ENCODE results near the gene UQCRQ.

The UQCRQ gene

GRCh38 chr5:132868754-132869153 is 2.3 kb downstream of the UQCRQ start:
- no peaks in the 10 kb centered on the region for H3F3A ChIP-seq (ENCODE audit: insufficient read depth, low read length)
- H3K9me3 ChIP-seq (ENCODE audit: low read length), result no peaks in the 10 kb centered on the region
- no peaks in the 10 kb centered on the region for H4K20me1 ChIP-seq (ENCODE audit: insufficient read depth, low read length)
- H3K4me3 ChIP-seq (ENCODE audit: low read depth, low read length, poor library complexity, severe bottlenecking), result no peak overlapping the region
- no peak overlapping the region for H3K27ac ChIP-seq (ENCODE audit: low read depth, low read length, poor library complexity, severe bottlenecking)
- no peak overlapping the region for H2AFZ ChIP-seq (ENCODE audit: low read length)
- H3K9me2 ChIP-seq (ENCODE audit: low read depth, low read length), result no peaks in the 10 kb centered on the region
- H3K9ac ChIP-seq (ENCODE audit: low read length), result no peak overlapping the region
- H3K36me3 ChIP-seq (ENCODE audit: insufficient read depth, low read length), result peaks cover 55% of the 10 kb centered on the region
- peaks cover 15% of the 10 kb centered on the region for H3K4me1 ChIP-seq (ENCODE audit: insufficient read depth, low read length, severe bottlenecking)
- 0 out of 2 replicates have a peak, but pooled peaks cover 5% of the 10 kb centered on the region for H3K79me2 ChIP-seq (ENCODE audit: insufficient read depth, low read length)
- H3K27me3 ChIP-seq (ENCODE audit: insufficient read depth, low read length), result no peaks in the 10 kb centered on the region
- TF ChIP-seq EZH2 (IDR thresholded peaks at IDR 0.05; ENCODE audit: borderline replicate concordance, low read length) (no peak), CTCF (IDR thresholded peaks at IDR 0.05; ENCODE audit: low read length) (no peak)
- H3K4me2 ChIP-seq (ENCODE audit: low read length), result no peak overlapping the region

GRCh38 chr5:132870801-132871200 is 4.4 kb downstream of the UQCRQ start:
- Histone ChIP-seq H3K4me1 (ENCODE audit: insufficient read depth, low read length, severe bottlenecking) (peaks cover 11% of the 10 kb centered on the region), H3K9ac (ENCODE audit: low read length) (no peak overlapping the region), H3K4me3 (ENCODE audit: low read depth, low read length, poor library complexity, severe bottlenecking) (no peak overlapping the region), H3K27me3 (ENCODE audit: insufficient read depth, low read length) (no peaks in the 10 kb centered on the region), H3K36me3 (ENCODE audit: insufficient read depth, low read length) (peaks cover 61% of the 10 kb centered on the region), H3K27ac (ENCODE audit: low read depth, low read length, poor library complexity, severe bottlenecking) (no peak overlapping the region), H3K9me2 (ENCODE audit: low read depth, low read length) (no peaks in the 10 kb centered on the region), H2AFZ (ENCODE audit: low read length) (no peak overlapping the region), H4K20me1 (ENCODE audit: insufficient read depth, low read length) (no peaks in the 10 kb centered on the region), H3K4me2 (ENCODE audit: low read length) (no peak overlapping the region), H3F3A (ENCODE audit: insufficient read depth, low read length) (no peaks in the 10 kb centered on the region), H3K79me2 (ENCODE audit: insufficient read depth, low read length) (0 out of 2 replicates have a peak, but pooled peaks cover 5% of the 10 kb centered on the region), H3K9me3 (ENCODE audit: low read length) (no peaks in the 10 kb centered on the region)
- TF ChIP-seq EZH2 (IDR thresholded peaks at IDR 0.05; ENCODE audit: borderline replicate concordance, low read length) (no peak), CTCF (IDR thresholded peaks at IDR 0.05; ENCODE audit: low read length) (no peak)

- Histone ChIP-seq H3K4me2 (ENCODE audit: low read length) (no peak overlapping the region), H4K20me1 (ENCODE audit: insufficient read depth, low read length) (no peaks in the 10 kb centered on the region), H3F3A (ENCODE audit: insufficient read depth, low read length) (no peaks in the 10 kb centered on the region), H3K36me3 (ENCODE audit: insufficient read depth, low read length) (peaks cover 65% of the 10 kb centered on the region), H3K79me2 (ENCODE audit: insufficient read depth, low read length) (0 out of 2 replicates have a peak, but pooled peaks cover 5% of the 10 kb centered on the region), H3K9me3 (ENCODE audit: low read length) (no peaks in the 10 kb centered on the region), H3K9ac (ENCODE audit: low read length) (no peak overlapping the region), H3K9me2 (ENCODE audit: low read depth, low read length) (no peaks in the 10 kb centered on the region), H3K4me1 (ENCODE audit: insufficient read depth, low read length, severe bottlenecking) (peaks cover 8% of the 10 kb centered on the region), H3K4me3 (ENCODE audit: low read depth, low read length, poor library complexity, severe bottlenecking) (no peak overlapping the region), H3K27ac (ENCODE audit: low read depth, low read length, poor library complexity, severe bottlenecking) (no peak overlapping the region), H3K27me3 (ENCODE audit: insufficient read depth, low read length) (no peaks in the 10 kb centered on the region), H2AFZ (ENCODE audit: low read length) (no peak overlapping the region)
- TF ChIP-seq CTCF (IDR thresholded peaks at IDR 0.05; ENCODE audit: low read length) (no peak), EZH2 (IDR thresholded peaks at IDR 0.05; ENCODE audit: borderline replicate concordance, low read length) (no peak)
These were observed 5.2 kb downstream of the UQCRQ start for GRCh38 chr5:132871459-132872284.

All from OCI-LY1 (cell line).